HG03060 (cell line): ENCODE data around the gene LRMDA.

Experiments
- ATAC-seq: cut with Tn5 transposase; IDR thresholded peaks from one replicate; pipeline ENCODE4 v1.9.1; 2021; ENCODE audit warnings: low read depth, moderate number of reproducible peaks; ENCODE audit not compliant: unreplicated experiment

The LRMDA gene

DNA sequence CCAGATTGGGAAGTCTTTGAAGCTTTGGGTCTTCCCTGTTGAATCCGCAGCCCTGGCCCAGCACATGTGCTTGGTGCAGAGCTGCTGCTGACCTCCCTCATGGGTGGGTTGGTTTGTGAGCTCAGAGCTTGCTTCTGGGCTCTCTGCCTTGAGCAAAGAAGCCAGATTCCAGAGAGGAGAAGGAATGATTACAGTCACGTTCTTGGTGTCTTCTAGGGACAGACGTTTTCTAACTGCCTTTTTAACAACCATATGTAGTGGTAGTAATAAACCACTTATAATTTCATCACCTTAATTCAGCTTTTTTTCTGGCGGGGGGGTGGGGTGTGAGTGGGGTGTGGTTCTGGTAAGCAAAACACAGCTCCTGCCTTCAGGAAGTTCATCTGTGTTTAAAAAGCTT is 39.5 kb downstream of the LRMDA start:
- no peak for ATAC-seq

DNA sequence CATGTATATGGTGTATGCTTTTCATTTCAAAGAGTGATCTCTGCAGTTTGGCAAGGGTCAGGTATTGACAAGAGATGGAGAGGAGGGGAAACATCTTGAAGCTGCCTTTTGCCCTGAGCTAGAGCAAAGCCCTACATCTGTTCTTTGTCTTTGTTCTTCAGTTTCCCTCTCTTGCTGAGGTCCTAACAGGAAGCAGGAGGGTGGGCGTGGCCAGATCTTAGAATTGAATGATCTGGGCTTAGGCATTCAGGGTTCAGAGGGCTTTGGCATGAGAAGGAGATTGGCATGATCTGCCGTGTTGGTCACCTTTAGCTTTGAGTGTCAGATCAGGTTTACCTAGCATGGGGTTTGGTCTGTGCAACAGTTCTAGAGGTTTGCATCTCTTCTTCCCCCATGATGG is 41.3 kb downstream of the LRMDA start:
- ATAC-seq, result no peak

DNA sequence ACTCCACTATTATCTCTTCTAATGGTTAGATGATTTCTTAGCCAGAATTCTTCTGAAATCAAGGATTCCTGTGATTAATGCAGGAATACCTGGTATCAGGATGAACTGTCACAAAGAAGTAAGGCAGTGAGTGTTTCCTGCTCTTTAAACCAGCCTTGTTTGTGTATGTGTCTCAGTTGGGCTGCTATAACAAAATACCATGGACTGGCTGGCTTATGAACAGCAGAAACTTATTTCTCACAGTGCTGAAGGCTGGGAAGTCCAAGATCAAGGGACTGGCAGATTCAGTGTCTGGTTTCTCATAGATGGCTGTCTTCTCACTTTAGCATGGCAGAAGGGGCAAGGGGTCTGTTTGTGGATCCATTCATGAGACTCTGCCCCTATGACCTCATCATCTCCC is 42.7 kb downstream of the LRMDA start:
- no peak for ATAC-seq

DNA sequence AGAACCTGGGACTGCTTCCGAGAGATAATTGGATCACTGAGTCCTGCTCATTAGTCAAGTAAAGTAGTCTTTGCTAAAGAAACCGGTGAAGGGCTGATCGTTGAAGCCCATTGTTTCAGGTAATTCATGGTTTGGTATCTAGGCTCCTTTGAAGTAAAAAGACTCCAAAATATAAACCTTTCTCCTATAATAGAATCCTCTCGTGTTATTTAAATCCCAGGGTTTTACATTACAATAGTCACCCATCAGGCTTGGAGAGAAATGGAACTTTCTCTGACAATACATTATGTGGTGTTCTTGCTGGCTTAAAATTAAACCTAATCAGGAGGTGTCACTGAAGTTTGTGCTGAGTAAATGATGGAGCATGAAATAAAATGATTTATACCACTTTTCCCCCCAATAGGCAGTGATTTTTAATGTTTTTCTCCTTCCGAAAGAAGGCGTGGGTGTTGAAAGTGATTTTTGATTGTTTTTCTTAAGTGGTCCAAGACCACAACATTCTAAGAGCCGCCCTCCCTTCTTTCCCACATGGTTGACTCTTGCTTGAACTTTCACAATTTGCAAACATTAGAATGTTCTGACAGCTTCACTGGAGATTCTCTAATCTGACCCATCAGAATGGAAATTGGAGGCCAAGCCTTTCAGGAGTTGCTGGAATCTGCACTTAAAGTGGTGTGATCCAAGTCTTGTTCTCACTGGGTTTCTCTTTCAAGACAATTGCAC is 44.2 kb downstream of the LRMDA start:
- no peak for ATAC-seq

DNA sequence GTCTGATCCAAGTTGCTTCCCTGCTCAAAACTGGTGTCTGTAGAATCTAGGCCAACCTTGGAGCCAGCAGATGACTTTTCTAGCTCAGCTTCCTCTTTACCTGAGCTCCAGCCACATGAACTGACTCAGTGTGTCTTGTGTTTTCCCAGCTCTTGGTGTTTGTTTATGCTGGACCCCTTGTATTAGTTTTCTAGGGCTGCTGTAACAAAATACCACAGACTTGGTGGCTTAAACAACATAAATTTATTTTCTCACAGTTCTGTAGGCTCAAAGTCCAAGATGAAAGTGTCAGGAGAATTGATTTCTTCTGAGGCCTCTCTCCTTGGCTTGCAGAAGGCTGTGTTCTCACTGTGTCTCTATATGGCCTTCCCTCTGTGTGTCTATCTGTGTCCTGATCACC is 45.1 kb downstream of the LRMDA start:
- no peak for ATAC-seq

DNA sequence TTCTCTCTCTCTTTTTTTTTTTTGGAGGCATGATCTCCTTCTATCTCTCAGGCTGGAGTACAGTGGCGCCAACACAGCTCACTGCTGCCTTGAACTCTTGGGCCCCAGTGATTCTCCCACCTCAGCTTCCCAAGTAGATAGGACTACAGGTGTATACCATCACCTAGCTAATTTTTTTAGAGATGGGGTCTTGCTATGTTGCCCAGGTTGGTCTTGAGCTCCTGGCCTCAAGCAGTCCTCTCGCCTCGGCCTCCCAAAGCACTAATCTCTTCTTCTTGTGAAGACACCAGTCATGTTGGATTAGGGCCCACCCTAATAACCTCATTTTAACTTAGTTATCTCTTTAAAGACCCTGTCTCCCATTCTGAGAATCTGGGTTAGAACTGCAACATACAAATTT is 45.6 kb downstream of the LRMDA start:
- no peak for ATAC-seq

DNA sequence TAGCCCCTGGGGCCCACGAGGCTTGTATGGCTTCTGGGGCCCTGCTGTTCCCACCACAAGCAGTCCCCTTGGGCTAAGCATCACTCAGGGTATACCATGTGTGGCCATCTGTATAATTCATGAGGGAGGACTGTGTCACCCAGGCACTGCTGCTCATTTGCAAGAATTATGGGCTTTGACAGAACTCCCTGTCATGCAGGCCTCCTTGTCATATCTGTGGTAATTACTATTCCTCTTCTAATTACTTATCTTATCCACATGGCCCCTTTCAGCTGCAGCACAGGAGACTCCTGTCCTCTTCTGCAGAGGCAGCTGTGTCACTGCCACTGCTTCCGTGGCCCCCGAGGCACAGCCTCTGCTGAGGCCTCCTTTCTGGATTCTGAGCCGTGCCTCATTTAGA is 46.3 kb downstream of the LRMDA start:
- no peak for ATAC-seq

DNA sequence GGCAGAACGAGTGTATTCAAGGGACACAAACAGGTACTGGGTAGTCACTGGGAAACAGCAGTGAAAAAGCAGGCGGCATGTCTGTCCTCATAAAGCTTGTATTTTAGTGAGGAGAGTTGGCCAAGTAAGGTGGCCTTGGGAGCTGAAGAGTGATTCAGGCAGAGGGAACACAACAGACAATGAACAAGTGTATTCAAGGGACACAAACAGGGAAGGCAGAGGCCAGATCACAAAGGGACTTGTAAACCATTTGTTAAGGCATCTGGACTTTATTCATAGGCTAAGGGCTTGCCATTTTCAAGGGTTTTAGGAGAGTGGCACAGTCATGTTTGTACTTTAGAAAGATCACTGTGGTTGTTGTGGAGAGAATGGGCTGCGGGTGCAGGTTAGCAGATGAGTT is 49.0 kb downstream of the LRMDA start:
- no peak for ATAC-seq

DNA sequence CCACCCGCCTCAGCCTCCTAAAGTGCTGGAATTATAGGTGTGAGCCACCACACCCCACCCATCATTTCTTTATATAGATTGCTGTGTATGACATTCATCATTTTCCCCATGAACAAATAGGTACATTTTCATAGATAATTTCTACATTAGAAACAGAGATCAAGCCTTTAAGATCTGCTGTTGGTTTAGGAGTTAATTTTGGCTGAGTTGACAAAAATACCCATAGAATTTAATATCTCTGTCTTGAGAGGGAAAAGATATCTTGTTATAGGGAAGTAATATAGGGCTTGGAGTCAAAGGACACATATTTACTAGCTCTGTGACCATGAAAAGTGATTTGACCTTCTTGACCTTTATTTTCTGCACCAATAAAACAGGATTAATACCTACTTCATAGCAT is 51.8 kb downstream of the LRMDA start:
- no peak for ATAC-seq

DNA sequence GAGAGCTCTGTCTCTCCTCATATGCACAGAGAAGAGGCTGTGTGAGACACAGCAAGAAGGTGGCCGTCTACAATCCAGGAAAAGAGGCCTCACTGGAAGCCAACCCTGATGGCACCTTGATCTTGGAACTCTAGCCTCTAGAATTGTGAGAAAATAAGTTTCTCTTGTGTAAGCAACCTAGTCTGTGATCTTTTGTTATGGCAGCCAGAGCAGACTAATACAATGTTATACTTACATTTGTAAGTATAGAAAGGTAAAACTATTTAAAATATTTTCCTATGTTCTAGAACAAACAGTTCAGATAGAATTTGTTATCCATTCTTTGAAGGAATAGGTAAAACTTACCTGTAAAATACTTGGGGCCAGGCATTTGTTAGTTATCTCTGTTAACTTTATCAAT is 53.3 kb downstream of the LRMDA start:
- ATAC-seq, result no peak

DNA sequence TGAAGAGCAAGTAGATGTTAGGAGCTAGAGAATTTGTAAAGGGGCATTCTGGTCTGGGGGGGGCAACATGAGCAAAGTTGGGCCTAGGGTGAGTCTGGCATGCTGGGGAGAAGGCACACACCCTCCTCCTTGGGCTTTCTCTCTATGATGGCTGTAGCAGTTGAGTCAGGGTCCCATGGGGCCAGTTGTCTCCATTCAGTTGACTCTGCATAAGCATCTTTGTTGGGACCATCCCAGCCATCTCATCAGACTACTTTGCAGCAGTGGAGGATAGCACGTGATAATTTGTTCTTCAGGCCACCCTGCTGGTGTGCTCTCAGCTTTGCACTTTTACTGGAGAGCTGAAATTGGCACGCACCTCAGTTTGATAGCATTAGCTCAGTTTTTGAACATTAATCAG is 55.2 kb downstream of the LRMDA start:
- ATAC-seq, result no peak

DNA sequence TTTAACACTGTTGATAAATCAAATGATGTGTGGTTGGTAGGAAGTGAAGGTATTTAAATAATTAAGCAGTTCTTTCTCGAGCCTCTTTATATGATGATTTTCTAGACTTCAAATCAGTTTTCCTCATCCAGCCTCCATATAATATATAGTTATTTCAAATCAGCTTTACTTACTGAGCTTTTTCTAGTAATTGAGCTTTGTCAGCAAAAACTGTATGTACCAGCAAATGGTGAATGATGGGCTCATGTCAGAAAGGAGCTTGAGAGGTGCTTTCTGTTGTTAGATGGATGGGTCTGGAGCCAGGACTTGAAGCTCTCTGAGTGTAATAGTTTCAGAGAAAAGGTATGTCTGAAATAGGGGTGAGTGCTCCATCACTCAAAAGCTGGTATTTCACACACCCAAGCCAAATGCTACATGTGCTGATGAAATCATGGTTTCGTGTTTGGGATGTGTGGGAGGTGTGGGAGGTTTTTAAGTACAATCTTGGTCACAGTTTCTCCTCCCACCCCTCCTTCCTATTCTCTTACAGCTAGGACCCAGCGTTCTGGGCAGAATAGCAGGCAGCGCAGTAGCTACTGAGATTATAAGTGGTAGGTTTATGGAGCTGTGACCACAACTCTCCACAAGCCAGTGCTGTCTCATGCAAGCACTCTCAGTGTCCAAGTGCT is 55.8 kb downstream of the LRMDA start:
- ATAC-seq, result no peak

DNA sequence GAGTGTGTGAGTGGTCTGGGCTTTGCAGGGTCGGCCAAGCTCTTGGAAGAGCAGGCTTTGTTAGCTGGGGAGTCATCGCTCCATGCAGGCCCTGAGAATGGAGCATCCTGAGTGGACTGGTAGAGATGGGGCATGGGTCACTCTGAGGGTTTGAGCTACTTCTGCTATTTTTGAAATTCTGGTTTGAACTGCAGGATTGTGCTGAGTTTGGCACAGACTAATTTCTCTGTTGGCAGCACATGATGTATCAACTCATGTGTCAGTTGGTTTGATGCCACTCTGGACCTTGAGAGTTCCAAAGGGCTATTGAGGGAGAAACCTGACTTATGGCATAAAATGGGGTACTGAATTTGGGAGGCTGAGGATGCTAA is 56.3 kb downstream of the LRMDA start:
- ATAC-seq, result no peak

DNA sequence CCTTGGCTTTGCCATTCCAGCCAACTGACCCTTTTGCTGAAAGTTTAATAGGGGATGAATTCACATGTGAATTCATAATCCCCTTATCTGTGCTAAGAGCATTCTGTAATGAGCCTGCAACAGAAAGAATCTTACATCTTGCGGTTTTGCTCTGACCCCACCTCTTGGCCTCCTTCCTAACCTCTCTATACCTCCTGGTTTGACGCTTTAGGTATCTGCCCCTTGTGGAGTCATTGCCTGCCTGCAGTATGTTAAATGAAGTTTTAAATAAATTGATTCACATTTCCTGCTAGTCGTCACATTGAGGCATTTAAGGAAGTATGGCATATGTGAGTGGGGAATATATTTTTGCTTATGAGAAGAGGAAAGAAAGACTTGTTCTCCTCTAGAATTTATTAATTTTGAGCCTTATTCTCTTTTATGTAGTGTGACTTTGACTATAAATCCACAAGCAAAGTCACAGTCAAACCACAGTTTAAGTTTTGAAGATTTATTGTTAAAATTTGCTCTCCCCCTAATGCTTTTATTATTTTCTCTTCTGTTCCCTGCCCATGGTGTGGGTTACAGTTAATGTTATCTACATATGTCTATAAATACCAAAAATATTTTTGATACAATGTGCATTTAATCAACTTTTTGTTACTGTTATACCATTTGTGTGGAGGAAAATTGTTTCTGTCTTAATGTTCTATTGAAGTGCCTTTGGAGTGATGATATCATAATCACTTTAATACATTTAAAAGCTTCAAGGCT is 60.9 kb downstream of the LRMDA start:
- ATAC-seq, result no peak

DNA sequence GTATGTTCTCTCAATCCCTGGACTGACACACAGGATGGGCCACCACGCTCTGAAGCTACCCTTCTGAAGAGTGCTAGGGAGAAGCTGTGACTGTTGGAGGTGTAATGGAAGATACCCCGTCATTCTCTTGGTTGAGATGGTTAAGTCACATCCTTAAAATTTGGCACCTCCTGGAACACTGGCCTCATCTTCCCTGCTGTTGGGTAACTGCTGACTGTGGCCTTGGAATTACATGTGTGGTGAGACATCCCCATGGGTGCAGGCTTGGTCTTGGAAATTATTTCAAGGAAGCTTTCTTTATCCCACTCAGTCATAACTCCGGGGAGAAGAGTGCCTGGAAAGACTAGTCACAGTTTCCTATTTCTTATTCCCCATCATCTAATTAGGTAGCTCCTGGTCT is 62.0 kb downstream of the LRMDA start:
- ATAC-seq, result no peak

DNA sequence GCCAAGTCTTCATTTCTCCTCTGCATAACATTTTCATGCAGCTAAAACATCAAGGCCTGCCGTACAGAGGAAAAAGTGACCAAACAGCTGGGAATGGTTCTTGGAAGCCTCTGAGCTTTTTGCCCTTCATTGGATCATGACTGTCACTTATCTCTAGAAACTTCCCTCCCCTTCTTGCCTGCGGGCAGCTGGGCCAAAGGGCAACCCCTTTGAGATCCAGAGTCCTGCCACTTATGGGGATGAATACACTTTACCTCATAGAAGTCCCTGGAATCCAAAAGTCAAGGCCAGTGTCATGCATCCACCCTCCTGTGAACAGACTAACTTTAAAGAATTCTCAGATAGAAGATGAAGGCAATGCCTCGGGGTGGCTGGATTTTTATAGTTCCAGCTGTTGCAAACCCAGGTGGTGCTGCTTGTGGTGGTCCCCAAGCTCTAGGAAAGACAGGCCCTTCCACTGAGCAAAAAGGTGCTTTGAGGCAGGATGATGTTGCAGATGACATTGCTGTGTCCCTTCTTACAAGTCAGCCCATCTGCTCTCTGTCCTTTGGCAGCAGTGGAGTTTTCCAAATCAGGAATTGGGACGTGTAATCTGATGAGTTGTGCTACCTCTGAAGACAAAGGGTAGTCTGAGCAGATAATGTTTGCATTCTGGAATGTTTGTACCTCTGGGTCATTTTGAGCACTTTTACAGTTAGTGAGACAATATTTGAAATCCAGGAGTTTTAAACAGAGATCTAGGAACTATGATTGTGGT is 64.2 kb downstream of the LRMDA start:
- ATAC-seq, result no peak

DNA sequence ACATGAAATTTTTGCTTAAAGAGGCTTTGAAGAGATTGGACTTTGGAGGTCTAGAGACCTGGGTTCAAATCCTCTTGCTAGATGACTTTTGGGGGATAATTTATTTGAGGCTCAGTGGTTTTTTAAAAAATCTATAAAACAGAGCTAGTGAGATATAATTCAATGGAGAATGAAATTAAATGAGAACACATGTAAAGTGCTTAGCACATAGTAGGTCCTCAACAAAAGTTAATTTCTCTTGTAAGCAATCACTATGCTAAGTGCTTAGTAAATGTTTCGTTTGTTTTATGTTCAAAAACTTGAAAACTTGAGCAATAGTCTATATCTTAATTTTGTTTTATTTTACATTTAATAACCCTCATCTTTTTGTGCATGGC is 64.8 kb downstream of the LRMDA start:
- ATAC-seq, result no peak

DNA sequence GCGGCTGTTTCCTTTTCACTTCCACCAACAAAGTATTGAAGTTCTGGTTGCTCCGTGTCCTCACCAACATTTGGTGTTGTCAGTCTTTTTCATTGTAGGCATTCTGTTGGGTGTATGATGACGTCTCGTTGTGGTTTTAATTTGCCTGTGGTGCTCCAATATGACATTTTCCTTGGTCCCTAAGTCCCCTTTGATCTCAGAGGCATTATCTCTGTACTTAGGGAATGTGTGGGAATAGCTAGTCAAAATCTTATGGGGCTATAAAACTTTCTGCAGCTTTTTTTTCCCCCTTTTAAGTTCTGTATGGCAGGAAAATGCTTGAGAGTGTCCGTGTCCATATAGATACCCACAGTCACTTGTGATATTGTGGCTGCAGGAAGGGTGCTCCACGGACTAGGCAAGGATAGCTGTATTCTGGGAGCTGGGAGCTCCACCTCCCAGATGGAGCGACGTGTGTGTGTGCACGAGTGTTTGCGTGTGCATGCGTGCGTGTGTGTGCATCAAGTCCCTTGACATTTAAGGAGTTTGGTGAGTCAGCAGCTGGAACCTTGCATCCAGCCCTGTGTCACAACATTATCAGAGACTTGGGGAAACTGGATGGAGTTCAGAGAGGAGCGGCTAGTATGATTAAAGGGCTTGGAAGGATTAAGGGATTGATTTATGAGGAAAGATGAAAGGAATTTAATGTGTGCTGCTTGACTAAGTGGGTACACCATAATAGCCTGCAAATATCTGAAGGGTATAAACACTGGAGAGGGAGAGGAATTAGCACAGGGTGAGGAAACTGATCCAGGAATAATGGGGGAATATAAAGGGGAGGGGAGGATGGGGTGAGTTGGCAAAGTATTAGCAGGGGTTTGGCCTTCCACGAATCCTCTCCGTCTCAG is 66.8 kb downstream of the LRMDA start:
- ATAC-seq, result no peak

DNA sequence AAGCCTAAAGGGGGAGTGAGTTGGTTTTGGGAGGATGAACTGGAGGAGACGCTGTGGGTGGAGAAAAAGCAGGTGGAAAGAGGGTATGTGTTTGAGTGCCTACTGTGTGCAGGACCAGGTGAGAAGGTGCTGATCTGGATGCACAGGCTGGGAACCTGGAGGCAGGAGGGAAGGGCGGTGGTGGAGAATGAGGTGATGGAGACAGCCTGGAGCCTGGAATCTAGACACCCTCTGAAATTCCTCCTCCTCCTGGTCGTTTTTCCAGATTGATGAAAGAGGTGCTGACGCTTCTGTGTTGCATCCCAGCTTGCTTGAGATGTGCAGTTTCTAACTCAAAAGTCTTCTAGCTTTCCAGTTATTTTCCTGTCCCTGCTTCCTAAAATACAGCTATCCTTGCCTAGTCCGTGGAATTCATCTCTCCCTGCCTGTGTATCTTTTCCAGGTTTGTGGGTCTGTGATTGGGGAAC is 67.5 kb downstream of the LRMDA start:
- no peak for ATAC-seq

DNA sequence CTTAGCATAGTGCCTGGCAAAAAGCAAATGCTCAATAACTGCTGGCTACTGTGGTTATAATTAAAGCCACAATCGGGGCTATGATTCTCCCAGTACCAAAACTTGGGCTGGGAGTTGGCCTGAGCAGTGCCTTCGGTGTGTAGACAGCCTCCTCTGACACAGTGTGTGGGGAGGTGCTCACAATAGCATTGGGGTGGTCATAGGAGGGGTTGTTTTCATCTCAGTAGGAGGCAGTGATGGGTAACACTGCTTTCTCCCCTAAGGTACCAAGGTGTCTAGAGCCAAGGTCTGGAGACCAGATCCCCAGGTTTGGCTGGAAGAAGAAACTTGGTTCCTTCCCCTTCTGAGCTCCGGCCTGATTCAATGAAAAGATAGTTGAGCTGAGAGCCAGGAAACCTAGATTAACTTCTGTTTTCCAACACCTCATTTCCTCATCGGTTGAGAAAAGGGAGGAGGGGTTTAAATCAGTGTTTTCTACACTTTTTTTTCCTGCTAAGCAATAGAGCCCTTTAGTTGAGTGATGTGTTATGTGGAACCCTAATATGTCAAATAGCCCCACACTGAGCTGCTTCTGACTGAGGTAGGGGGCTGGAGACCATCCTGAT is 68.2 kb downstream of the LRMDA start:
- ATAC-seq, result no peak
